ENCODE results near the gene PIGC.

DNA sequence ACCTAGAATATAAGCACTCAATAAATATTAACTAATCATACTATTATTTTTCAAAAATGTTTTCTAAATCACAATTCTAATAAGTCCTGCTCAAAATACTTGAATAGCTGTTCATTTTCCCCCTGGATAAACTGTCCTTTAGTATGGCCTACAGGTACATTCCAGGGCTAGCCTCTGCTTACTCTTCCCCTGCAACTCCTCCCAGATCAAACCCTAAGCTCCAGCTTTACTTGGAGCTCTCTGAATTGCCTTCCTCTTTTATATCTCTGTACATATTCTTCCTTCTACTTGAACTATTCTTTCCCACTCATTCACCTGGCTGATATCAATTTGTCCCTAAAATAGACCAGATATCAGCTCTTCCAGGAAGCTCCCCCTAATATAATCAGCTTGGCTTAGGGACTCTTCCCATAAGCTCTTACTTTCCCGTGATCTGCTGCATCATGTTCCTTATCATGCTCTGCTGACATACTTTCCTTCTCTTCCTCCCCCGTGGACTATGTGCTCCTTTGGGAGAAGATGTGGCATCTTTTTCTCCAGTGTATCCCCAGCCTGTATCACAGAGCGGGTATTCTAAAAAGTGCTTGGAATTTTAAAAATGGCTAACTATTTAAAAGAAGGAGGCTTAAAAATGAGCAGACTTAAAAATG lies 43.1 kb upstream of the PIGC start:
- TF ChIP-seq, protein P1, sequence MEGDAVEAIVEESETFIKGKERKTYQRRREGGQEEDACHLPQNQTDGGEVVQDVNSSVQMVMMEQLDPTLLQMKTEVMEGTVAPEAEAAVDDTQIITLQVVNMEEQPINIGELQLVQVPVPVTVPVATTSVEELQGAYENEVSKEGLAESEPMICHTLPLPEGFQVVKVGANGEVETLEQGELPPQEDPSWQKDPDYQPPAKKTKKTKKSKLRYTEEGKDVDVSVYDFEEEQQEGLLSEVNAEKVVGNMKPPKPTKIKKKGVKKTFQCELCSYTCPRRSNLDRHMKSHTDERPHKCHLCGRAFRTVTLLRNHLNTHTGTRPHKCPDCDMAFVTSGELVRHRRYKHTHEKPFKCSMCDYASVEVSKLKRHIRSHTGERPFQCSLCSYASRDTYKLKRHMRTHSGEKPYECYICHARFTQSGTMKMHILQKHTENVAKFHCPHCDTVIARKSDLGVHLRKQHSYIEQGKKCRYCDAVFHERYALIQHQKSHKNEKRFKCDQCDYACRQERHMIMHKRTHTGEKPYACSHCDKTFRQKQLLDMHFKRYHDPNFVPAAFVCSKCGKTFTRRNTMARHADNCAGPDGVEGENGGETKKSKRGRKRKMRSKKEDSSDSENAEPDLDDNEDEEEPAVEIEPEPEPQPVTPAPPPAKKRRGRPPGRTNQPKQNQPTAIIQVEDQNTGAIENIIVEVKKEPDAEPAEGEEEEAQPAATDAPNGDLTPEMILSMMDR (IDR thresholded peaks at IDR 0.05; ENCODE audit: low read depth, low read length, missing input control) = no peak
- TF ChIP-seq, protein P2, sequence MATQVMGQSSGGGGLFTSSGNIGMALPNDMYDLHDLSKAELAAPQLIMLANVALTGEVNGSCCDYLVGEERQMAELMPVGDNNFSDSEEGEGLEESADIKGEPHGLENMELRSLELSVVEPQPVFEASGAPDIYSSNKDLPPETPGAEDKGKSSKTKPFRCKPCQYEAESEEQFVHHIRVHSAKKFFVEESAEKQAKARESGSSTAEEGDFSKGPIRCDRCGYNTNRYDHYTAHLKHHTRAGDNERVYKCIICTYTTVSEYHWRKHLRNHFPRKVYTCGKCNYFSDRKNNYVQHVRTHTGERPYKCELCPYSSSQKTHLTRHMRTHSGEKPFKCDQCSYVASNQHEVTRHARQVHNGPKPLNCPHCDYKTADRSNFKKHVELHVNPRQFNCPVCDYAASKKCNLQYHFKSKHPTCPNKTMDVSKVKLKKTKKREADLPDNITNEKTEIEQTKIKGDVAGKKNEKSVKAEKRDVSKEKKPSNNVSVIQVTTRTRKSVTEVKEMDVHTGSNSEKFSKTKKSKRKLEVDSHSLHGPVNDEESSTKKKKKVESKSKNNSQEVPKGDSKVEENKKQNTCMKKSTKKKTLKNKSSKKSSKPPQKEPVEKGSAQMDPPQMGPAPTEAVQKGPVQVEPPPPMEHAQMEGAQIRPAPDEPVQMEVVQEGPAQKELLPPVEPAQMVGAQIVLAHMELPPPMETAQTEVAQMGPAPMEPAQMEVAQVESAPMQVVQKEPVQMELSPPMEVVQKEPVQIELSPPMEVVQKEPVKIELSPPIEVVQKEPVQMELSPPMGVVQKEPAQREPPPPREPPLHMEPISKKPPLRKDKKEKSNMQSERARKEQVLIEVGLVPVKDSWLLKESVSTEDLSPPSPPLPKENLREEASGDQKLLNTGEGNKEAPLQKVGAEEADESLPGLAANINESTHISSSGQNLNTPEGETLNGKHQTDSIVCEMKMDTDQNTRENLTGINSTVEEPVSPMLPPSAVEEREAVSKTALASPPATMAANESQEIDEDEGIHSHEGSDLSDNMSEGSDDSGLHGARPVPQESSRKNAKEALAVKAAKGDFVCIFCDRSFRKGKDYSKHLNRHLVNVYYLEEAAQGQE (IDR thresholded peaks at IDR 0.05) = no peak
- no peak for TF ChIP-seq GABPA (IDR thresholded peaks at IDR 0.05 in 1 of 2, conservative IDR thresholded peaks at IDR 0.05 in 1 of 2)
- TF ChIP-seq TAF1 (conservative IDR thresholded peaks at IDR 0.05) = no peak
- TF ChIP-seq, protein P3, sequence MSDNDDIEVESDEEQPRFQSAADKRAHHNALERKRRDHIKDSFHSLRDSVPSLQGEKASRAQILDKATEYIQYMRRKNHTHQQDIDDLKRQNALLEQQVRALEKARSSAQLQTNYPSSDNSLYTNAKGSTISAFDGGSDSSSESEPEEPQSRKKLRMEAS (IDR thresholded peaks at IDR 0.05) = no peak
- no peak for TF ChIP-seq YY1 (IDR thresholded peaks at IDR 0.05)
- no peak for TF ChIP-seq SP1 (IDR thresholded peaks at IDR 0.05)
- no peak for TF ChIP-seq JUND (IDR thresholded peaks at IDR 0.05)
- no peak for TF ChIP-seq HNF4A (conservative IDR thresholded peaks at IDR 0.05)
- TF ChIP-seq RAD21 (IDR thresholded peaks at IDR 0.05) = no peak

All from liver (tissue), 3 donors.